Breast epithelium (tissue), 4 donors: ENCODE measurements around the gene SHISA7. TPM values are rescaled to one million over a fixed set of nuclear protein-coding genes. Genes with fewer than 3 reads are reported as not detected.
A peak's percentile ranks its signal among the peaks of the same experiment; 100 is the strongest.

ENCODE experiments used
- DNase-seq, 2 donors: peaks; one replicate each; pipeline ENCODE4 v3.0.0-alpha.2; 2019; ENCODE audit warnings: low spot score in 2 of 2
- H3K27ac ChIP-seq, 2 donors: fragments of 200-600 bp; sonication (generic) in 1 of 2; one replicate each; pipeline ENCODE4 v1.5.1; 2016 to 2019; ENCODE audit warnings: mild to moderate bottlenecking in 1 of 2
- H3K27me3 ChIP-seq, 2 donors: fragments of 200-600 bp; sonication (generic) in 1 of 2; one replicate each; pipeline versions ENCODE4 v1.5.1 to v1.6.0; 2017 to 2019; ENCODE audit warnings: control low read depth in 1 of 2, mild to moderate bottlenecking in 1 of 2
- H3K36me3 ChIP-seq: fragments of 200-600 bp; one replicate; pipeline ENCODE4 v1.5.1; 2019
- H3K4me1 ChIP-seq, 2 donors: fragments of 200-600 bp; sonication (generic); one replicate each; pipeline ENCODE4 v1.5.1; 2016 to 2019; ENCODE audit warnings: control low read depth in 1 of 2
- H3K4me3 ChIP-seq, 3 donors: fragments of 200-600 bp; sonication (generic); 1 replicate in 2 of 3; 2 replicates in 1 of 3; pipeline ENCODE4 v1.5.1; 2016 to 2019; ENCODE audit warnings: mild to moderate bottlenecking in 3 of 3, moderate library complexity in 2 of 3
- H3K9me3 ChIP-seq, 2 donors: fragments of 200-600 bp; sonication (generic) in 1 of 2; one replicate each; pipeline ENCODE4 v1.5.1; 2016 to 2019; ENCODE audit warnings: control low read depth in 1 of 2
- CTCF ChIP-seq, 3 donors: fragments of 450-650 bp; IDR thresholded peaks; one replicate each; pipeline ENCODE4 v1.5.1; 2016 to 2017; ENCODE audit warnings: antibody characterized with exemption in 3 of 3, mild to moderate bottlenecking in 3 of 3, moderate library complexity in 3 of 3
- POLR2A ChIP-seq: fragments of 450-650 bp; IDR thresholded peaks from one replicate; pipeline ENCODE4 v1.6.1; 2016; ENCODE audit warnings: antibody characterized with exemption, mild to moderate bottlenecking, moderate library complexity
- POLR2AphosphoS5 ChIP-seq, 3 donors: sonication (generic); formaldehyde crosslinking; IDR thresholded peaks; one replicate each; pipeline ENCODE4 v1.6.1; 2017; ENCODE audit warnings: antibody characterized with exemption in 3 of 3
- intact Hi-C: fragments of 100-400 bp; cut with DNase I; formaldehyde crosslinking; loops from one replicate; pipeline ENCODE4 v1.15.1; 2023; ENCODE audit warnings: low total_unique reads
- total RNA-seq, 3 donors: library from RNA; depleted of rRNA; stranded (reverse); fragments of >200 nt; gene quantifications; one replicate each; pipeline ENCODE4 v1.1.0, GENCODE V29; 2016

Gene SHISA7
- total RNA-seq, 3 donors from 2014 or later, result 0.29 TPM; not detected in 2

DNA sequence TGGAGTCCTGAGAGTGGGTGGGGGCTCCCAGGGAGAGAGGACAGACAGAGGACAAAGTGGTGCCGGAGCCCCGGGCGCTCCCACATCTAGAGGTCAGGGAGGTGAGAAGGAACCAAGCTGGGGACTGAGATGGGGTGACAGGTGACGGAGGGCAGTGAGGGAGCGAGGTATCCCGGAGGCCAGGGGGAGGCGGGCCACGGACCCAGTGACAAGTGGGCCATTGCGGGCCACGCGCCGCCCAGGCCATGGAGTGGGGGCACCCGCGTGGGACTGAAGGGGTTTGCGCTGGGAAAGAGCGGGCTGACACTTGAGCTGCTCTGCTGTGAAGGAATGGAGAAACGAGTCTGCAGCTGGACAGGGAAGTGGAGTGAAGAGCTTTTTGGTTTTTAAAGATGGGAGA lies 35.9 kb upstream of the SHISA7 start:
- Histone ChIP-seq H3K9me3 (no peaks in the 10 kb centered on the region), H3K36me3 (no peaks in the 10 kb centered on the region), H3K27me3 (no peaks in the 10 kb centered on the region), H3K27ac (no peak overlapping the region), H3K4me1 (peaks cover 5 to 8% of the 10 kb centered on the region in 2 donors), H3K4me3 (no peak overlapping the region)
- intact Hi-C loops, result loop anchor here (10.0 kb wide), 1 partner anchor 1494 kb away; no protein-coding TSS in a partner anchor
- TF ChIP-seq CTCF (IDR thresholded peaks at IDR 0.05) (no peak), POLR2A (no peak), POLR2AphosphoS5 (IDR thresholded peaks at IDR 0.05) (no peak)
- DNase-seq, result no peak

GRCh38 chr19:55478364-55478763 lies 35.3 kb upstream of the SHISA7 start:
- TF ChIP-seq CTCF (IDR thresholded peaks at IDR 0.05) (no peak), POLR2AphosphoS5 (IDR thresholded peaks at IDR 0.05) (no peak), POLR2A (no peak)
- Histone ChIP-seq H3K4me3 (no peak overlapping the region), H3K9me3 (no peaks in the 10 kb centered on the region), H3K4me1 (peaks cover 5 to 8% of the 10 kb centered on the region in 2 donors), H3K36me3 (no peaks in the 10 kb centered on the region), H3K27me3 (no peaks in the 10 kb centered on the region), H3K27ac (no peak overlapping the region)
- intact Hi-C loops, result loop anchor here (10.0 kb wide), 1 partner anchor 1494 kb away; no protein-coding TSS in a partner anchor
- no peak for DNase-seq

GRCh38 chr19:55477905-55478304 lies 34.8 kb upstream of the SHISA7 start:
- Histone ChIP-seq H3K36me3 (no peaks in the 10 kb centered on the region), H3K4me3 (peak overlapping the region in 1 of 3 donors; percentile 79)
- intact Hi-C loops, result loop anchor here (10.0 kb wide), 1 partner anchor 1493 kb away; no protein-coding TSS in a partner anchor

GRCh38 chr19:55476100-55476775 lies 33.1 kb upstream of the SHISA7 start, which contains the start of gene ZNF628:
Gene ZNF628 (plus strand): TSS chr19:55476617. CDS start chr19:55479911, 3,294 bp downstream.
- TF ChIP-seq POLR2A, result peak; percentile 45
- no peak for TF ChIP-seq CTCF (IDR thresholded peaks at IDR 0.05)
- TF ChIP-seq POLR2AphosphoS5 (IDR thresholded peaks at IDR 0.05), result peak; percentile 71 to 92 (median 81)

More at GRCh38 chr19:55477905-55478304, 34.8 kb upstream of the SHISA7 start:
- H3K9me3 ChIP-seq, result no peaks in the 10 kb centered on the region
- H3K27me3 ChIP-seq, result no peaks in the 10 kb centered on the region
- TF ChIP-seq CTCF (IDR thresholded peaks at IDR 0.05) (no peak), POLR2A (no peak), POLR2AphosphoS5 (IDR thresholded peaks at IDR 0.05) (no peak)
- no peak for DNase-seq
- H3K4me1 ChIP-seq, result peaks cover 5 to 8% of the 10 kb centered on the region in 2 donors
- no peak overlapping the region for H3K27ac ChIP-seq

More at GRCh38 chr19:55476100-55476775, 33.1 kb upstream of the SHISA7 start, which contains the start of gene ZNF628:
- H3K4me1 ChIP-seq, result peaks cover 5 to 8% of the 10 kb centered on the region in 2 donors
- DNase-seq, result peak; percentile 98 to 99
- H3K27me3 ChIP-seq, result no peaks in the 10 kb centered on the region
- H3K27ac ChIP-seq, result peak within 1 kb of the TSS; percentile 96 to 98
- H3K9me3 ChIP-seq, result no peaks in the 10 kb centered on the region
- H3K36me3 ChIP-seq, result no peaks in the 10 kb centered on the region
- peak within 1 kb of the TSS; percentile 66 to 79 (median 67) for H3K4me3 ChIP-seq
- intact Hi-C loops, result loop anchor here (10.0 kb wide), 1 partner anchor 1491 kb away; no protein-coding TSS in a partner anchor
